Upper lobe of left lung (tissue), 6 donors: ENCODE results near the gene TMEM63A. TPM values are rescaled to one million over a fixed set of nuclear protein-coding genes. Genes with fewer than 3 reads are reported as not detected.

Experiments used
- ATAC-seq, 2 donors: fragments of 200-7000 bp; cut with Tn5 transposase; one replicate each; pipeline ENCODE4 v1.9.1; 2022; ENCODE audit warnings: mild to moderate bottlenecking in 2 of 2, moderate library complexity in 2 of 2; ENCODE audit not compliant: low FRiP score in 2 of 2
- DNase-seq, 2 donors: peaks; one replicate each; pipeline ENCODE4 v3.0.0-alpha.2; 2019 to 2020
- H3K27ac ChIP-seq, 4 donors: fragments of 200-600 bp; sonication (generic); one replicate each; pipeline ENCODE4 v1.5.1; 2016 to 2019
- H3K27me3 ChIP-seq, 4 donors: fragments of 200-600 bp; sonication (generic); one replicate each; pipeline ENCODE4 v1.5.1; 2017 to 2019
- H3K36me3 ChIP-seq, 4 donors: fragments of 200-600 bp; sonication (generic); one replicate each; pipeline ENCODE4 v1.5.1; 2016 to 2019
- H3K4me1 ChIP-seq, 4 donors: fragments of 200-600 bp; sonication (generic); one replicate each; pipeline ENCODE4 v1.5.1; 2018 to 2019
- H3K4me3 ChIP-seq, 4 donors: fragments of 200-600 bp; sonication (generic); one replicate each; pipeline ENCODE4 v1.5.1; 2017 to 2019; ENCODE audit warnings: mild to moderate bottlenecking in 2 of 4, moderate library complexity in 1 of 4
- H3K9me3 ChIP-seq, 4 donors: fragments of 200-600 bp; sonication (generic); one replicate each; pipeline ENCODE4 v1.5.1; 2018 to 2019
- EP300 ChIP-seq, 4 donors: sonication (generic); formaldehyde crosslinking; IDR thresholded peaks; one replicate each; pipeline ENCODE4 v1.5.1; 2017; ENCODE audit warnings: antibody characterized with exemption in 4 of 4, control low read depth in 2 of 4
- POLR2A ChIP-seq, 4 donors: fragments of 450-650 bp; IDR thresholded peaks; one replicate each; pipeline ENCODE4 v1.5.1; 2016 to 2017; ENCODE audit warnings: antibody characterized with exemption in 4 of 4, mild to moderate bottlenecking in 2 of 4
- POLR2AphosphoS5 ChIP-seq, 2 donors: sonication (generic); formaldehyde crosslinking; IDR thresholded peaks; one replicate each; pipeline ENCODE4 v1.5.1; 2017; ENCODE audit warnings: antibody characterized with exemption in 2 of 2
- WGBS, 2 donors: methylation state at CpG; one replicate each; pipeline ENCODE4 v1.1.5; 2017 to 2018; 5-methylcytosine and 5-hydroxymethylcytosine counted together
- total RNA-seq, 6 donors: library from RNA; depleted of rRNA in 4 of 6; stranded (reverse); fragments of >200 nt in 4 of 6; gene quantifications; one replicate each; pipeline versions ENCODE4 v1.1.0 to v1.2.1, GENCODE V29; 2016 to 2021
- TF ChIP-seq, protein P1 (sequence below), 6 experiments: fragments of 450-650 bp in 4 of 6; fragments of 200-600 bp in 2 of 6; sonication (generic) in 2 of 6; IDR thresholded peaks; one replicate each; pipeline ENCODE4 v1.5.1; 2016 to 2019; ENCODE audit warnings: antibody characterized with exemption in 6 of 6
- donor health status: DM: no; HTN: no; CAD: no; lungs with moderate emphysema.
- donor health status: DM: no; HTN: yes; CAD: no; lungs with severe emphysema.

Gene TMEM63A
- total RNA-seq, 6 donors from 2014 or later, result 57.9 to 244 (median 105) TPM

- Histone ChIP-seq H3K36me3 (peaks cover 5 to 88% (median 42%) of the 10 kb centered on the region in 4 donors), H3K9me3 (no peaks in the 10 kb centered on the region), H3K4me1 (peaks cover 3 to 46% (median 21%) of the 10 kb centered on the region in 4 donors), H3K27ac (peak overlapping the region in 1 of 4 donors; percentile 12), H3K27me3 (no peaks in the 10 kb centered on the region), H3K4me3 (no peak overlapping the region)
- TF ChIP-seq, protein P1, sequence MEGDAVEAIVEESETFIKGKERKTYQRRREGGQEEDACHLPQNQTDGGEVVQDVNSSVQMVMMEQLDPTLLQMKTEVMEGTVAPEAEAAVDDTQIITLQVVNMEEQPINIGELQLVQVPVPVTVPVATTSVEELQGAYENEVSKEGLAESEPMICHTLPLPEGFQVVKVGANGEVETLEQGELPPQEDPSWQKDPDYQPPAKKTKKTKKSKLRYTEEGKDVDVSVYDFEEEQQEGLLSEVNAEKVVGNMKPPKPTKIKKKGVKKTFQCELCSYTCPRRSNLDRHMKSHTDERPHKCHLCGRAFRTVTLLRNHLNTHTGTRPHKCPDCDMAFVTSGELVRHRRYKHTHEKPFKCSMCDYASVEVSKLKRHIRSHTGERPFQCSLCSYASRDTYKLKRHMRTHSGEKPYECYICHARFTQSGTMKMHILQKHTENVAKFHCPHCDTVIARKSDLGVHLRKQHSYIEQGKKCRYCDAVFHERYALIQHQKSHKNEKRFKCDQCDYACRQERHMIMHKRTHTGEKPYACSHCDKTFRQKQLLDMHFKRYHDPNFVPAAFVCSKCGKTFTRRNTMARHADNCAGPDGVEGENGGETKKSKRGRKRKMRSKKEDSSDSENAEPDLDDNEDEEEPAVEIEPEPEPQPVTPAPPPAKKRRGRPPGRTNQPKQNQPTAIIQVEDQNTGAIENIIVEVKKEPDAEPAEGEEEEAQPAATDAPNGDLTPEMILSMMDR (IDR thresholded peaks at IDR 0.05), result no peak
- TF ChIP-seq POLR2A (IDR thresholded peaks at IDR 0.05) (no peak), EP300 (IDR thresholded peaks at IDR 0.05) (no peak), POLR2AphosphoS5 (IDR thresholded peaks at IDR 0.05) (no peak)
- DNase-seq (no peak), ATAC-seq (no peak)
- 88 to 92% methylated on average over 10 to 13 of the region's 13 CpGs for WGBS, 2 donors
Observed at GRCh38 chr1:225852413-225853124, 29.6 kb downstream of the TMEM63A start.

DNA sequence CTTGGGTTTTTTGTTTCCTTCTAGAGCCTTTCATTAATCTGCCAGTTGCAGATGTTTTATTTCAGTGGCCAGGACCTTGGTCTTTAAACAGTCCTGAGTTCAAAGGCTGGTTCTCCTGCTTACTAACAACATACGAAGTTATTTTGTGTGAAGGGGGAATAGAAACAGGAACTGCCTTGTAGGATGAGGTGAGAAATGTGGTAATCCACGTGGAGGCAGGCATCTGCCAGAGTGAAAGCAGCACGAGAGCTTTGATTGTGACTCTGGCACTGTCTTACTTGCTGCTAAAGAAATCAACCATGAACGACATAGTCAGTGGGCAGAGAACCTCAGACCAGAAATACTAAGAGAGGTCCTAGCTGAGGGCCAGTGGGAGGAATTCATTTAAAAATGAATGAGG lies 30.4 kb downstream of the TMEM63A start:
- Histone ChIP-seq H3K9me3 (no peaks in the 10 kb centered on the region), H3K4me1 (peaks cover 7 to 46% (median 19%) of the 10 kb centered on the region in 4 donors), H3K27me3 (no peaks in the 10 kb centered on the region), H3K4me3 (no peak overlapping the region), H3K36me3 (peaks cover 10 to 93% (median 45%) of the 10 kb centered on the region in 4 donors), H3K27ac (peak overlapping the region in 1 of 4 donors; percentile 11)
- no peak for DNase-seq
- TF ChIP-seq EP300 (IDR thresholded peaks at IDR 0.05) (no peak), POLR2AphosphoS5 (IDR thresholded peaks at IDR 0.05) (peak in 1 of 2 donors; percentile 35)
- ATAC-seq, result no peak
- WGBS, 2 donors, result 38 to 49% methylated on average over 4 of the region's 4 CpGs

DNA sequence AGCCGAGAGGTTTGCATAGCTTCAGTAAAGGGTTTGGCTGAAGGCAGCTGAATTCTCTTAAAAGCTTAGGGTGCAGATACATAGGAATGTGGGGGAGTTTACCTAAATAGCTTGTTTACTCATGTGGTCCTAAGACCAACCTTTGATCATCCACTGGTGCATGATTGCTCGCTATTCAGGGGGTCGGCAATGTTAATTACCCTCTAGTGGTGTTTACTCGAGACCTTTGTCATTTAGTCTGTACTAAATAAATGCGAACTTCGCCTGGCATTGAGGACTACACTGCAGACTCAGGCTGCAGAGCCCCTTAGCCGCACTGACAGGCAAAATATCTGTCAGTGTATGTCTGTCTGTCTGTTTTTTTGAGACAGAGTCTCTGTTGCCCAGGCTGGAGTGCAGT lies 31.8 kb downstream of the TMEM63A start:
- DNase-seq (no peak), ATAC-seq (no peak)
- Histone ChIP-seq H3K36me3 (peaks cover 11 to 95% (median 51%) of the 10 kb centered on the region in 4 donors), H3K27me3 (no peaks in the 10 kb centered on the region), H3K4me3 (no peak overlapping the region), H3K27ac (peak overlapping the region in 1 of 4 donors; percentile 60), H3K9me3 (no peaks in the 10 kb centered on the region), H3K4me1 (peaks cover 10 to 36% (median 16%) of the 10 kb centered on the region in 4 donors)
- TF ChIP-seq, protein P1 (IDR thresholded peaks at IDR 0.05), result no peak
- TF ChIP-seq EP300 (IDR thresholded peaks at IDR 0.05), result no peak
- no peak for TF ChIP-seq POLR2AphosphoS5 (IDR thresholded peaks at IDR 0.05)
- no peak for TF ChIP-seq POLR2A (IDR thresholded peaks at IDR 0.05)
- WGBS, 2 donors, result 91 to 95% methylated on average over 7 of the region's 7 CpGs

DNA sequence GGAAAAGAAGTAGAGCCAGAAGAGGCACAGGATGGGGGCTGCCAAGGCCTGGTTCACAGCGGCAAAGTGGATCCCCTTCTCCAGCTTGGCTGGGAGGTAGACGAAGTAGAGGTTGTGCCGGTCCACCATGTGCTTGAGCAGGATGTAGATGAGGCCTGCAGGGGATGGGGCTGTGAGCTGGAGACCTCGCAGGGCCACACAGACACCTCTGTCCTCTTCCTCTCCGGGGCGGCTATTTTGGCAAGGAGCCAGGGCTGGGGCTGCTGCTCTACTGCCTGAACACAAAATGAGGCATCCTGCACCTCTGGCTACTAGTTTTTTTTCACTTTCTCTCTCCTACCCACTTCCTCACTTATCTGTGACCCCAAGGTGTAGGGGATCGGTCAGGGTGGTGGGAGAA lies 32.3 kb downstream of the TMEM63A start:
- Histone ChIP-seq H3K4me1 (peaks cover 11 to 36% (median 16%) of the 10 kb centered on the region in 4 donors), H3K27me3 (no peaks in the 10 kb centered on the region), H3K9me3 (no peaks in the 10 kb centered on the region), H3K27ac (peak overlapping the region in 3 of 4 donors; percentile 39 to 60 (median 42)), H3K4me3 (no peak overlapping the region), H3K36me3 (peaks cover 11 to 95% (median 55%) of the 10 kb centered on the region in 4 donors)
- TF ChIP-seq, protein P1 (IDR thresholded peaks at IDR 0.05), result no peak
- TF ChIP-seq POLR2A (IDR thresholded peaks at IDR 0.05), result no peak
- no peak for TF ChIP-seq POLR2AphosphoS5 (IDR thresholded peaks at IDR 0.05)
- no peak for TF ChIP-seq EP300 (IDR thresholded peaks at IDR 0.05)
- ATAC-seq (no peak), DNase-seq (peak in 1 of 2 donors; percentile 42)
- WGBS, 2 donors, result 42 to 54% methylated on average over 6 to 7 of the region's 7 CpGs

- Histone ChIP-seq H3K36me3 (peaks cover 8 to 95% (median 58%) of the 10 kb centered on the region in 4 donors), H3K27ac (peak overlapping the region in 3 of 4 donors; percentile 34 to 60 (median 45)), H3K27me3 (no peaks in the 10 kb centered on the region), H3K4me1 (peaks cover 11 to 36% (median 16%) of the 10 kb centered on the region in 4 donors), H3K4me3 (no peak overlapping the region), H3K9me3 (no peaks in the 10 kb centered on the region)
- ATAC-seq (no peak), DNase-seq (no peak)
- 59 to 65% methylated on average over 16 of the region's 16 CpGs for WGBS, 2 donors
- TF ChIP-seq EP300 (IDR thresholded peaks at IDR 0.05), result no peak
- TF ChIP-seq, protein P1 (IDR thresholded peaks at IDR 0.05), result no peak
- TF ChIP-seq POLR2A (IDR thresholded peaks at IDR 0.05), result no peak
- TF ChIP-seq POLR2AphosphoS5 (IDR thresholded peaks at IDR 0.05), result no peak
Observed at GRCh38 chr1:225848030-225848955, 33.9 kb downstream of the TMEM63A start.
